Testis (tissue), 2 donors: ENCODE data around the gene IKZF3.

Experiments used
- CTCF ChIP-seq, 3 experiments: fragments of 450-650 bp in 2 of 3; fragments of 200-600 bp in 1 of 3; sonication (generic) in 1 of 3; IDR thresholded peaks; one replicate each; pipeline ENCODE4 v1.5.1; 2016 to 2019; ENCODE audit warnings: antibody characterized with exemption in 3 of 3, mild to moderate bottlenecking in 2 of 3, moderate library complexity in 1 of 3
- POLR2A ChIP-seq: fragments of 450-650 bp; IDR thresholded peaks from one replicate; pipeline ENCODE4 v1.6.1; 2017; ENCODE audit warnings: antibody characterized with exemption, mild to moderate bottlenecking, moderate library complexity

DNA sequence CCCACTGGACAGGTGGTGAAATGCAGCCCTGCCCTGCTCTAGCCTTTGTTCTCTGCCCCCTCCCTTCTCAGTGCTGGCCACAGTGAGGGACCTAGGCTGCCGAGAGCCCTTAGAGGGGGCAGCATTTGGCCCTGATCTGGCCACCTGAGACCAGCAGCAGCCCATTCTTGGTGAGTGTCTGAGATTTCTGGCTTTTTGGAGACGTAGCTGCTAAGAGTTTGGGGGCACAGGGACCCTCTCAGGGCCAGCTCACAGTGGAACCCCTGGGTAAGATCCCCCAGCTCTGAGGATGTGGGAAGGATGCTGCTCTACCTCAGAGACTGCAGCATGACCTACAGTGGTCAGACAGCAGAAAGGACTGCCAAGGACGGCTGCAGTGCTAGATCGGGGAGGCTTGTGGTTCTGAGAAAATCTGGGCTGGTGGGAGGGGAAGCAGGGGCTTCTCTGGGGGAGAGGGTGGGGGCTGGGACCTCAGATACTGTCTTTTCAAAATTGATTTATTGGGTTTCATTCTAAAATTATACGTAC, 113.0 kb downstream of the IKZF3 start:
- TF ChIP-seq CTCF (IDR thresholded peaks at IDR 0.05) (no peak), POLR2A (no peak)
